ENCODE results near the gene ITSN1.

ITSN1 gene

DNA sequence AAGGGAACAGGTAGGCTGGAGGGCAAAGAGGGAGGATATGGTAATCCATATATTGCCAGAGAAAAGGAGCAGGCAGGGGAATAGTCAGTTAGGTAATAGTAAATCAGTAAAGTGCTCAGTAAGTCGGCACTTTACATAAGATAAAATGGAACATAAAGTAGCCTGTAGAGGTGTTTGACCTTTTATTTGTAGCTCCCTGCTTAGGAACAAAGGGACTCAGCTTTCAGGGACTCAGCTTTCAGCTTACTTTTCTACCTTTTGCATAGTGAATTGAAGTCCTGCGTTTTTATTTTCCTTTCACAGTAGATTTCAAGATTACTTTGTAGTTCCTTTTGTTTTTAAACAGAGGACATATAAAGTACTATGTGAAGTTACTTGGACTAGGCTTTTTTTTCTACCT lies 87.3 kb downstream of the ITSN1 start:
- CTCF ChIA-PET, result interaction anchor here (0.8 kb wide), 1 partner anchor 124 kb away, joined by 3 read pairs; no protein-coding TSS in a partner anchor
- TF ChIP-seq, protein P1, sequence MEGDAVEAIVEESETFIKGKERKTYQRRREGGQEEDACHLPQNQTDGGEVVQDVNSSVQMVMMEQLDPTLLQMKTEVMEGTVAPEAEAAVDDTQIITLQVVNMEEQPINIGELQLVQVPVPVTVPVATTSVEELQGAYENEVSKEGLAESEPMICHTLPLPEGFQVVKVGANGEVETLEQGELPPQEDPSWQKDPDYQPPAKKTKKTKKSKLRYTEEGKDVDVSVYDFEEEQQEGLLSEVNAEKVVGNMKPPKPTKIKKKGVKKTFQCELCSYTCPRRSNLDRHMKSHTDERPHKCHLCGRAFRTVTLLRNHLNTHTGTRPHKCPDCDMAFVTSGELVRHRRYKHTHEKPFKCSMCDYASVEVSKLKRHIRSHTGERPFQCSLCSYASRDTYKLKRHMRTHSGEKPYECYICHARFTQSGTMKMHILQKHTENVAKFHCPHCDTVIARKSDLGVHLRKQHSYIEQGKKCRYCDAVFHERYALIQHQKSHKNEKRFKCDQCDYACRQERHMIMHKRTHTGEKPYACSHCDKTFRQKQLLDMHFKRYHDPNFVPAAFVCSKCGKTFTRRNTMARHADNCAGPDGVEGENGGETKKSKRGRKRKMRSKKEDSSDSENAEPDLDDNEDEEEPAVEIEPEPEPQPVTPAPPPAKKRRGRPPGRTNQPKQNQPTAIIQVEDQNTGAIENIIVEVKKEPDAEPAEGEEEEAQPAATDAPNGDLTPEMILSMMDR (conservative IDR thresholded peaks at IDR 0.05; ENCODE audit: low read depth), result no peak
- POLR2A ChIA-PET (ENCODE audit: low non-redundant PET), result no interaction called here
- no peak for DNase-seq (ENCODE audit: low spot score)
- H3K27ac ChIP-seq, result no peak overlapping the region

DNA sequence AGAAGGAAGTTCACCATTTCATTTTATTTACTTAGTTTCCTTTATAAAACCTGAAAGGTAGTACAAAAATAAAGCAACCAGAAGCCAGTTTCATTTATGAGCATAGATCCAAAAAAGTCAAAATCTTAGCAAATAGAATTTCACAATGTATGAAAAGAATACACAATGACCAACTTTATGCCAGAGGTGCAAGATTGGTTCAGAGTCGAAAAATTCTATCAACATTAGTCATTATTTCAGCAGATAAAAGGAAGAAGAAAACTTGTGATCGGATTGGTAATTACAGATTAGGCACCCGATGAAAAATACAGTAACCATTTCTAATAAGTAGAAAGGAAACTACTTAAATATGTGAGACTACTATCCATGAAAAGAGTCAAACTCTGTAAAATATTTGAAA lies 89.1 kb downstream of the ITSN1 start:
- TF ChIP-seq, protein P1 (conservative IDR thresholded peaks at IDR 0.05; ENCODE audit: low read depth), result no peak
- ChIA-PET CTCF (no interaction called here), POLR2A (ENCODE audit: low non-redundant PET) (no interaction called here)
- H3K27ac ChIP-seq, result no peak overlapping the region
- no peak for DNase-seq (ENCODE audit: low spot score)

DNA sequence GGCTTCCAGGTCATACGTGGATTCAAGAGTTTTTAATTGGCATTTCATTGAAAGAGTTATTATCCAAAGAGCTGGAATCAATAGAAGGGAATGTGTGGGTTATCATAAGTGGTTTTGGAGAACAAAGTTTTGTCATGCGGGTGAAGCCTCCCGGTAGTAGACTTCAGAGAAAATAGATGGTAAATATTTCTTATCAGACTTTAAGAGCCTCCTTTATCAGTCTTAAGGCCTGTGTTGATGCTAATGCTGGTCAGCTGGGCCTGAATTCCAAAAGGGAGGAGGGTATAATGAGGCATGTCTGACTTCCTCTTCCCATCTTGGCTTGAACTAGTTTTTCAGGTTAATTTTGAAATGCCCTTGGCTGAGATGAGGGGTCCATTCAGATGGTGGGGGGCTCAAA lies 89.7 kb downstream of the ITSN1 start:
- H3K27ac ChIP-seq, result no peak overlapping the region
- no peak for DNase-seq (ENCODE audit: low spot score)
- POLR2A ChIA-PET (ENCODE audit: low non-redundant PET), result no interaction called here
- CTCF ChIA-PET, result interaction anchor here (0.8 kb wide), 1 partner anchor 26 kb away, joined by 3 read pairs; no protein-coding TSS in a partner anchor
- TF ChIP-seq, protein P1 (conservative IDR thresholded peaks at IDR 0.05; ENCODE audit: low read depth), result no peak

DNA sequence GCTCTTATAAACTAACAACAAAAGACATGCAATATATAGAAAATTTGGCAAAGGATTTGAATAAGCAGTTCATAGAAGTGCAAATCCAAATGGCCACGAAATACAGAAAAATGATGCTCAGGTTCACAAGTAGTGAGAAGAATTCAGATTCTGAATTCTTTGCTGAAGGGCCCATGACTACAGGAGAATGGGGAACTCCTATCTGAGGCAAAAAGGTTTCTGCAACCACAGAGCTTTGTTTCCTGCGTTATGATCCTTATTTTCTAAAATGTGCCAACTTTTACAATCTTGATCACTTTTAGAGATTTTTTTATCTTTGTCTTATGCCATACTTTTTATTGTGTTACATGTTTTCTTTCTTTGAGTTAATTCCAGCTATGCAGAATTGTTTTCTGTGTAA lies 91.3 kb downstream of the ITSN1 start:
- no peak overlapping the region for H3K27ac ChIP-seq
- POLR2A ChIA-PET (ENCODE audit: low non-redundant PET), result no interaction called here
- TF ChIP-seq, protein P1 (conservative IDR thresholded peaks at IDR 0.05; ENCODE audit: low read depth), result no peak
- CTCF ChIA-PET, result interaction anchor here (0.6 kb wide), 1 partner anchor 168 kb away, joined by 4 read pairs; no protein-coding TSS in a partner anchor
- DNase-seq (ENCODE audit: low spot score), result no peak

DNA sequence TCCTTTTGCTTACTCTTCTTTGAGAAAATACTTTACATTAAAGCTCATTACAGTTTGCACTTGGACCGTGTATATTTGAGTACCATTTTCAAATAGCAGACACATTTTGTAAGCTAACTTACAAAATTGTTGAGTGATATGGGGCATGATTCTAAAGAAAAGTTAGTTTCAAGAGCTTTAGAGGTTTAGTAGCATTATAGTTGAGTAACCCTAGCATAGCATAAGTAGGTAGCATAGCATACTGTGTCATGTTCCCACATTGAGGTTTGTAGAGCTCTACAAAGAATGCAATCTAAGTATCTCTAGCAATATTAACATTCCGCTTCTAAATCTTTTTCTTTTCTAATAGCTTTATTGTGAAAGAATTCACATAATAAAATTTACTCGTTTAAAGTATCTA lies 92.0 kb downstream of the ITSN1 start:
- ChIA-PET POLR2A (ENCODE audit: low non-redundant PET) (no interaction called here), CTCF (interaction anchor here (0.6 kb wide), 1 partner anchor 167 kb away, joined by 4 read pairs; no protein-coding TSS in a partner anchor)
- H3K27ac ChIP-seq, result no peak overlapping the region
- TF ChIP-seq, protein P1 (conservative IDR thresholded peaks at IDR 0.05; ENCODE audit: low read depth), result no peak
- no peak for DNase-seq (ENCODE audit: low spot score)

DNA sequence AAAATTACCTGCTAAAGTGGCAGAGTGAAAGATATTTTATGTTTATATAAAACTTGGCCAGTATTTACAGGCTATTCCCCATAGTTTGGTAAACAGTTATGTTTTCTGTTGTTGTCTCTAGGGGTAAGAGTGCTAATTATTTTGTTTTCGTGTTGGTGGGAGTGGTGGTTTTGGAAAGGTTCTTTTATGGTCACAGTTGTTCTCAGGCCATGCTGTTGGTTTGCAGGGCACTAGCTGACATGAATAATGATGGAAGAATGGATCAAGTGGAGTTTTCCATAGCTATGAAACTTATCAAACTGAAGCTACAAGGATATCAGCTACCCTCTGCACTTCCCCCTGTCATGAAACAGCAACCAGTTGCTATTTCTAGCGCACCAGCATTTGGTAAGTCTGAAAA lies 92.5 kb downstream of the ITSN1 start:
- TF ChIP-seq, protein P1 (conservative IDR thresholded peaks at IDR 0.05; ENCODE audit: low read depth), result no peak
- ChIA-PET POLR2A (ENCODE audit: low non-redundant PET) (no interaction called here), CTCF (no interaction called here)
- H3K27ac ChIP-seq, result no peak overlapping the region
- no peak for DNase-seq (ENCODE audit: low spot score)

DNA sequence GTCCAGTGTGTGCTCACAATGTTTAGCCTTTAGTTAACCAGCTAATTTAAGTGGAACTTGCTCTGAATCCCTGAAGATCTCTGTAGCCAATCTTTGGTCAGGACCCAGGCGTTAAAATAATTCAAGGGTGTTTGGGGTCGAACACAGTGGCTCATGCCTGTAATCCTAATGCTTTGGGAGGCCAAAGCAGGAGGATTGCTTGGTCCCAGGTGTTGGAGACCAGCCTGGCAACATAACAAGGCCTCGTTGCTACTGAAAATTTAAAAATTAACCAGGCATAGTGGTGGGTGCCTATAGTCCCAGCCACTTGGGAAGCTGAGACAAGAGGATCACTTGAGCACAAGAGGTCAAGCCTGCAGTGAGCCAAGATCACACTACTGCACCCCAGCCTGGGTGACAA lies 94.3 kb downstream of the ITSN1 start:
- H3K27ac ChIP-seq, result no peak overlapping the region
- CTCF ChIA-PET, result no interaction called here
- DNase-seq (ENCODE audit: low spot score), result no peak
- POLR2A ChIA-PET (ENCODE audit: low non-redundant PET), result no interaction called here
- TF ChIP-seq, protein P1 (conservative IDR thresholded peaks at IDR 0.05; ENCODE audit: low read depth), result no peak

Measured in RWPE1 (cell line).